ENCODE measurements around the gene DGAT2.

- TF ChIP-seq EP300 (IDR thresholded peaks at IDR 0.05; ENCODE audit: borderline replicate concordance) (no peak), CEBPB (IDR thresholded peaks at IDR 0.05) (no peak)
Measured at GRCh38 chr11:75792127-75792731, 23.7 kb downstream of the DGAT2 start.

Data from Ishikawa (cell line).